H9 (cell line): ENCODE data around the gene KCNA5. TPM values are rescaled to one million over a fixed set of nuclear protein-coding genes. Genes with fewer than 3 reads are reported as not detected.

Experiments used
- DNase-seq: peaks from one replicate; pipeline ENCODE4 v3.0.0-alpha.2; 2017
- H2AFZ ChIP-seq: one replicate; pipeline ENCODE4 v1.6.1; 2013; ENCODE audit warnings: mild to moderate bottlenecking, low read length, control low read depth, moderate library complexity
- H2AK5ac ChIP-seq: 2 replicates; pipeline ENCODE4 v1.6.1; 2013; ENCODE audit warnings: low read length, control low read depth, mixed read lengths; ENCODE audit not compliant: insufficient read length
- H2BK120ac ChIP-seq: one replicate; pipeline ENCODE4 v1.6.1; 2013; ENCODE audit warnings: low read depth, mild to moderate bottlenecking, low read length, control low read depth, inconsistent platforms; ENCODE audit not compliant: poor library complexity, severe bottlenecking
- H2BK12ac ChIP-seq: 2 replicates; pipeline ENCODE4 v1.6.1; 2013; ENCODE audit warnings: low read length, control low read depth, mixed read lengths, low read depth; ENCODE audit not compliant: insufficient read length
- H2BK15ac ChIP-seq: 2 replicates; pipeline ENCODE4 v1.6.1; 2013; ENCODE audit warnings: low read depth, low read length, control low read depth
- H2BK20ac ChIP-seq: one replicate; pipeline ENCODE4 v1.6.1; 2013; ENCODE audit warnings: low read depth, mild to moderate bottlenecking, low read length, control low read depth, inconsistent platforms; ENCODE audit not compliant: poor library complexity, severe bottlenecking
- H2BK5ac ChIP-seq: 2 replicates; pipeline ENCODE4 v1.6.1; 2013; ENCODE audit warnings: low read length, control low read depth, mixed read lengths; ENCODE audit not compliant: insufficient read length
- H3K14ac ChIP-seq: 2 replicates; pipeline ENCODE4 v1.6.1; 2013; ENCODE audit warnings: low read length, control low read depth; ENCODE audit not compliant: insufficient read depth
- H3K18ac ChIP-seq: 2 replicates; pipeline ENCODE4 v1.6.1; 2013; ENCODE audit warnings: low read depth, mild to moderate bottlenecking, mixed read lengths, low read length, control low read depth; ENCODE audit not compliant: insufficient read length
- H3K23ac ChIP-seq: 2 replicates; pipeline ENCODE4 v1.6.1; 2013; ENCODE audit warnings: low read length, control low read depth, mixed read lengths, low read depth; ENCODE audit not compliant: insufficient read length
- H3K23me2 ChIP-seq: 2 replicates; pipeline ENCODE4 v1.6.1; 2013; ENCODE audit warnings: low read depth, mild to moderate bottlenecking, mixed read lengths, low read length, control low read depth; ENCODE audit not compliant: insufficient read length, poor library complexity, severe bottlenecking
- H3K27ac ChIP-seq: 2 replicates; pipeline ENCODE4 v1.5.1; 2013; ENCODE audit warnings: low read length, control low read depth, mixed read lengths, low read depth; ENCODE audit not compliant: insufficient read length
- H3K27me3 ChIP-seq: 2 replicates; pipeline ENCODE4 v1.6.1; 2013; ENCODE audit warnings: low read length, control low read depth, inconsistent platforms; ENCODE audit not compliant: insufficient read depth
- H3K4ac ChIP-seq: 2 replicates; pipeline ENCODE4 v1.6.1; 2013; ENCODE audit warnings: low read depth, mild to moderate bottlenecking, control low read depth, inconsistent platforms, low read length, moderate library complexity
- H3K4me1 ChIP-seq: 2 replicates; pipeline ENCODE4 v1.6.1; 2013; ENCODE audit warnings: low read length, control low read depth, inconsistent platforms; ENCODE audit not compliant: insufficient read depth
- H3K4me2 ChIP-seq: 2 replicates; pipeline ENCODE4 v1.6.1; 2013; ENCODE audit warnings: low read length, control low read depth, mixed read lengths; ENCODE audit not compliant: insufficient read length, insufficient read depth
- H3K56ac ChIP-seq: 2 replicates; pipeline ENCODE4 v1.6.1; 2013; ENCODE audit warnings: low read depth, mild to moderate bottlenecking, mixed read lengths, low read length, control low read depth; ENCODE audit not compliant: insufficient read length
- H3K79me1 ChIP-seq: 2 replicates; pipeline ENCODE4 v1.6.1; 2013; ENCODE audit warnings: low read depth, mild to moderate bottlenecking, moderate library complexity, low read length, control low read depth, inconsistent platforms; ENCODE audit not compliant: insufficient read depth, poor library complexity, severe bottlenecking
- H3K79me2 ChIP-seq: 2 replicates; pipeline ENCODE4 v1.6.1; 2013; ENCODE audit warnings: low read length, control low read depth, inconsistent platforms; ENCODE audit not compliant: insufficient read depth
- H3K9ac ChIP-seq: 2 replicates; pipeline ENCODE4 v1.6.1; 2013; ENCODE audit warnings: low read length, control low read depth, mixed read lengths; ENCODE audit not compliant: insufficient read length; ENCODE audit errors: extremely low read depth
- H3K9me3 ChIP-seq: one replicate; pipeline ENCODE4 v1.6.1; 2013; ENCODE audit warnings: low read depth, low read length, inconsistent platforms; ENCODE audit not compliant: control insufficient read depth
- H3T11ph ChIP-seq: one replicate; pipeline ENCODE4 v1.6.1; 2013; ENCODE audit warnings: mild to moderate bottlenecking, low read length, control low read depth, inconsistent platforms
- H4K20me1 ChIP-seq: one replicate; pipeline ENCODE4 v1.6.1; 2013; ENCODE audit not compliant: control insufficient read depth, insufficient read length, insufficient read depth
- H4K5ac ChIP-seq: 2 replicates; pipeline ENCODE4 v1.6.1; 2013; ENCODE audit warnings: low read depth, mild to moderate bottlenecking, mixed read lengths, low read length, control low read depth; ENCODE audit not compliant: insufficient read length
- H4K8ac ChIP-seq: replicated peaks from 2 replicates; pipeline ENCODE4 v1.6.1; 2013; ENCODE audit warnings: low read length, control low read depth, mixed read lengths, low read depth; ENCODE audit not compliant: insufficient read length
- H4K91ac ChIP-seq: 2 replicates; pipeline ENCODE4 v1.6.1; 2013; ENCODE audit warnings: low read depth, mild to moderate bottlenecking, moderate library complexity, mixed read lengths, low read length, control low read depth; ENCODE audit not compliant: insufficient read length
- H3K27ac Mint-ChIP-seq, 3 experiments: 2 replicates in 2 of 3; 3 replicates in 1 of 3; pipeline ENCODE4 v1.8.0; 2020 to 2021; ENCODE audit warnings: mixed read lengths in 3 of 3, mild to moderate bottlenecking in 1 of 3, moderate library complexity in 1 of 3
- H3K27me3 Mint-ChIP-seq: 2 replicates; pipeline ENCODE4 v1.8.0; 2021; ENCODE audit warnings: low read depth, mild to moderate bottlenecking, moderate library complexity, mixed read lengths
- H3K36me3 Mint-ChIP-seq, 3 experiments: 2 replicates in 2 of 3; 3 replicates in 1 of 3; pipeline ENCODE4 v1.8.0; 2020 to 2021; ENCODE audit warnings: low read depth in 3 of 3, mixed read lengths in 3 of 3; ENCODE audit not compliant: insufficient read depth in 1 of 3
- H3K4me1 Mint-ChIP-seq, 2 experiments: 2 replicates each; pipeline ENCODE4 v1.8.0; 2020; ENCODE audit warnings: mixed read lengths in 2 of 2
- H3K4me3 Mint-ChIP-seq, 2 experiments: 2 replicates in 1 of 2; 3 replicates in 1 of 2; pipeline ENCODE4 v1.8.0; 2020 to 2021; ENCODE audit warnings: mild to moderate bottlenecking in 2 of 2, mixed read lengths in 2 of 2, moderate library complexity in 1 of 2
- H3K9me3 Mint-ChIP-seq, 2 experiments: 2 replicates in 1 of 2; 3 replicates in 1 of 2; pipeline ENCODE4 v1.8.0; 2020; ENCODE audit warnings: mild to moderate bottlenecking in 2 of 2, mixed read lengths in 2 of 2, moderate library complexity in 1 of 2
- CTCF ChIP-seq: fragments of 200-600 bp; sonication (generic); conservative IDR thresholded peaks from 3 replicates; pipeline ENCODE4 v1.8.0; 2021; ENCODE audit warnings: antibody characterized with exemption, mild to moderate bottlenecking
- WGBS: extraction: QIAGEN DNeasy Blood & Tissue Kit; methylation state at CpG from one replicate; pipeline ENCODE4 v1.1.7; 2013; ENCODE audit warnings: missing lambda C conversion rate, low lambda C conversion rate, mixed read lengths; ENCODE audit not compliant: insufficient read length; ENCODE audit errors: extremely low coverage; 5-methylcytosine and 5-hydroxymethylcytosine counted together
- total RNA-seq: library from RNA; stranded (reverse); gene quantifications from 2 replicates; pipeline ENCODE4 v1.2.1, GENCODE V29; 2021

Gene KCNA5
- total RNA-seq, 1 experiment from 2014 or later, result 0.22 TPM

DNA sequence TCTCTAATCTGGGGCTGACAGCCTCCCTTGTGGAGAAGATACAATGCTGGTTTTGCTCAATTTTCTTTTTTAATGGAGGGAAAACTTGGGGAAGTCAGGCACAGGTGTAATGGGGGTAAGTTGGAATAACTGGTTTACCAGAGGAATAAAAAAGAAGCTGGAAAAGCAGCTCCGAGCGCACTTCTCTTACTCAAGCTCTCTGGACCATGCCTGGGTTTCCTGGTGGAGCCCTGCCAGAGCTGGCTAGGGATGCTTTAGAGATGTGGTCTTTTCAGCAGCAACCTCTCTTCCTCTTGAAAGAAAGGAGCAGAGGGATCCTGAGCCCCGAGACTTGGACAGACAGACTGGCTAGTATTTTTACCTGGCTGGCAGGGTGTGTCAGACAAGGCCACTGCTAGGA is 3.9 kb upstream of the KCNA5 start:
- Mint-ChIP-seq H3K4me3 (no peak overlapping the region), H3K27ac (no peak overlapping the region), H3K9me3 (peaks cover 0 to 5% of the 10 kb centered on the region in 2 experiments; a peak in 1 of 5 replicates), H3K27me3 (peaks cover 67% of the 10 kb centered on the region), H3K4me1 (peaks cover 16 to 22% of the 10 kb centered on the region in 2 experiments), H3K36me3 (peaks cover 0 to 5% (median 0%) of the 10 kb centered on the region in 3 experiments; a peak in 1 of 7 replicates)
- H3K9ac ChIP-seq, result no peak overlapping the region
- H4K20me1 ChIP-seq, result no peaks in the 10 kb centered on the region
- no peak overlapping the region for H3K27ac ChIP-seq
- no peaks in the 10 kb centered on the region for H3K79me2 ChIP-seq
- H2BK15ac ChIP-seq, result no peak overlapping the region
- no peak overlapping the region for H3T11ph ChIP-seq
- H2AK5ac ChIP-seq, result no peak overlapping the region
- H3K9me3 ChIP-seq, result no peaks in the 10 kb centered on the region
- H2BK20ac ChIP-seq, result no peak overlapping the region
- H3K4ac ChIP-seq, result no peak overlapping the region
- no peak overlapping the region for H3K18ac ChIP-seq
- no CpG with 5 or more reads among the region's 3 CpGs for WGBS
- no peak for DNase-seq
- H3K23ac ChIP-seq, result no peak overlapping the region
- no peak overlapping the region for H2BK5ac ChIP-seq
- H3K79me1 ChIP-seq, result no peaks in the 10 kb centered on the region
- no peak overlapping the region for H4K5ac ChIP-seq
- peaks cover 2% of the 10 kb centered on the region; the same call in 1 of the 2 replicates for H3K4me1 ChIP-seq
- H4K91ac ChIP-seq, result no peak overlapping the region
- no peak overlapping the region for H2BK120ac ChIP-seq
- no peak overlapping the region for H2BK12ac ChIP-seq
- H3K4me2 ChIP-seq, result no peak overlapping the region
- no peak overlapping the region for H2AFZ ChIP-seq
- H3K14ac ChIP-seq, result no peak overlapping the region
- H3K23me2 ChIP-seq, result no peaks in the 10 kb centered on the region
- no peak overlapping the region for H4K8ac ChIP-seq
- TF ChIP-seq CTCF, result no peak
- peaks cover 23% of the 10 kb centered on the region for H3K27me3 ChIP-seq
- no peak overlapping the region for H3K56ac ChIP-seq
